GM12864 (cell line): ENCODE measurements around the gene WLS.

ENCODE experiments used
- DNase-seq: peaks from one replicate; pipeline ENCODE4 v3.0.0-alpha.2; 2011; ENCODE audit warnings: low read depth
- H3K4me3 ChIP-seq: 2 replicates; pipeline ENCODE4 v1.5.1; 2011; ENCODE audit warnings: mild to moderate bottlenecking, low read depth, low read length, control low read depth
- TF ChIP-seq, protein P1 (sequence below): IDR thresholded peaks from 2 replicates; pipeline ENCODE4 v1.5.1; 2011; ENCODE audit warnings: low read depth, mild to moderate bottlenecking, moderate library complexity, low read length, control low read depth, inconsistent platforms; ENCODE audit errors: missing control alignments

The WLS gene

DNA sequence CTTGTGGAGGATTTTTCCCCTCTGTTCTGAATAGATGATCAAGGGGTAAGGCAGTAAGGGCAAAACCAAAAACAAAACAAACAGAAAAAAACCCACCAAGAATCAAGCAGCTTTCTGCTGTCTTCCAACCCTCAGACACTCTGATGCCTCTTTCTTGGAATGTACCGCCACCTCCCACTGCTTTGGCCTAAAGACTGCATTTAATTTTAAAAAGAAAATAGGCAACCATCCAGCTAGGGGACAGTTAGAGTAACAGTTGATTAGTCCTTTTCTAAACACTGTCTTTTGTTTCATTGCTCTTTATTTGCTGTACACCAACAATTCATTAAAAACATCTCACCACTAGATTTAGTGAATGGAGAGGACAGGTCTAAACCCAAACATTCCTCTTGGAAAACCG is 21.5 kb downstream of the WLS start:
- no peak overlapping the region for H3K4me3 ChIP-seq
- TF ChIP-seq, protein P1, sequence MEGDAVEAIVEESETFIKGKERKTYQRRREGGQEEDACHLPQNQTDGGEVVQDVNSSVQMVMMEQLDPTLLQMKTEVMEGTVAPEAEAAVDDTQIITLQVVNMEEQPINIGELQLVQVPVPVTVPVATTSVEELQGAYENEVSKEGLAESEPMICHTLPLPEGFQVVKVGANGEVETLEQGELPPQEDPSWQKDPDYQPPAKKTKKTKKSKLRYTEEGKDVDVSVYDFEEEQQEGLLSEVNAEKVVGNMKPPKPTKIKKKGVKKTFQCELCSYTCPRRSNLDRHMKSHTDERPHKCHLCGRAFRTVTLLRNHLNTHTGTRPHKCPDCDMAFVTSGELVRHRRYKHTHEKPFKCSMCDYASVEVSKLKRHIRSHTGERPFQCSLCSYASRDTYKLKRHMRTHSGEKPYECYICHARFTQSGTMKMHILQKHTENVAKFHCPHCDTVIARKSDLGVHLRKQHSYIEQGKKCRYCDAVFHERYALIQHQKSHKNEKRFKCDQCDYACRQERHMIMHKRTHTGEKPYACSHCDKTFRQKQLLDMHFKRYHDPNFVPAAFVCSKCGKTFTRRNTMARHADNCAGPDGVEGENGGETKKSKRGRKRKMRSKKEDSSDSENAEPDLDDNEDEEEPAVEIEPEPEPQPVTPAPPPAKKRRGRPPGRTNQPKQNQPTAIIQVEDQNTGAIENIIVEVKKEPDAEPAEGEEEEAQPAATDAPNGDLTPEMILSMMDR, result no peak
- DNase-seq, result no peak

DNA sequence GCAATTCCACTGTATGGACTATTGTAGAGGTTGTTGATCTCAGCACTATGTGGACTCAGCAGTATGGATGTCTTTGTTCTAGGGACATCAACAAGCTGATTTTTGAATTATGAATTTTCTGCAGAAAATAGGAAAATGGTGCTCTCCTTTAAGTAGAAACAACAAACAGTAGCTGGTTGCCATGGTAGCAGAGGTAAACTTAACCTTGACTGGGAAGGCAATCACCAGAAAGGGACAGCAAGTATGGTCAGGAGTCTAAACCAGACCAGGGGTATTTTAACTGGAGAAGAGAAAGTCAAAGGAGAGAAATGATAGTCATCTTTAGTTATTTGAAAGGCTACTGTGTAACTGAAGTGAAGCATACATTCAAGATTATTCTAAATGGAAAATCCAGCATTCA is 22.3 kb downstream of the WLS start:
- H3K4me3 ChIP-seq, result no peak overlapping the region
- TF ChIP-seq, protein P1, result no peak
- DNase-seq, result no peak

DNA sequence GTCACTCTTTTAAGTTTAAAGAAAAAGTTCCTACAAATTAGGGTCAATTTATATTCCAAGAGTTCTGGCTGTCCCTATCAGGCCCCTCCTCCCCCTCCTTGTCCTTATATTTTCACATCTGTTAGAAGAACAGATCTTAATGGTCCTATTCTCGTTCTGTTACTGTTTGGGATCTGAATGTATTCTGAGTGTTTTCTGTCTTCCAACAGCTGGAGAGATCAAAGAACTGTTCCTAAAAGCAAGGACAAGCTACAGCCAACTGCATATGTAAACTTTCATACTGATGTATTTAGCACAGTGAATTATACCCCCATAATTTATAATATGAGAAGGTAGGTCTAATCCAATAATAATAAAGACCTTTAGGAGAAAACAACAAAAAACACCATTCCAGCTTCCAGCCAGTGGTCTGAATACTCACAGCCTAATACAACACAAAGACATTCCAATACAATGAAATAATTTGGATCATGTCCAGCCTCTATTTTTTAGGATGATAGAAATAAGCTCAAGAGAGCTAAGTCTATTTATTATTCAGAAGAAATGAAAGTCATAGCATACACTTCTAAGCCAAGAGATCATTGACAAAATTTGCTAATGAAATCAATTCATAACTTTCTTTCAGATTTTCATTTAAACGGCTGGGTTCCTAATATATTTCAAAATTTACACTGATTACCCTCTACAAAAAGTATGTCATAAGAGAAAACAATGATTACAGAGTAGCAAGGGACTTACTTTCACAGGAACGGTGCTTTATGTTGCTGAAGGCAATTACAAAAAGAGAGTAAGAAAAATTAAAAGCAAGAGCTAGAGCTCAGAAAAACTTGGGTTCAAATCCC is 25.3 kb downstream of the WLS start:
- TF ChIP-seq, protein P1, result no peak
- DNase-seq, result no peak
- no peak overlapping the region for H3K4me3 ChIP-seq

DNA sequence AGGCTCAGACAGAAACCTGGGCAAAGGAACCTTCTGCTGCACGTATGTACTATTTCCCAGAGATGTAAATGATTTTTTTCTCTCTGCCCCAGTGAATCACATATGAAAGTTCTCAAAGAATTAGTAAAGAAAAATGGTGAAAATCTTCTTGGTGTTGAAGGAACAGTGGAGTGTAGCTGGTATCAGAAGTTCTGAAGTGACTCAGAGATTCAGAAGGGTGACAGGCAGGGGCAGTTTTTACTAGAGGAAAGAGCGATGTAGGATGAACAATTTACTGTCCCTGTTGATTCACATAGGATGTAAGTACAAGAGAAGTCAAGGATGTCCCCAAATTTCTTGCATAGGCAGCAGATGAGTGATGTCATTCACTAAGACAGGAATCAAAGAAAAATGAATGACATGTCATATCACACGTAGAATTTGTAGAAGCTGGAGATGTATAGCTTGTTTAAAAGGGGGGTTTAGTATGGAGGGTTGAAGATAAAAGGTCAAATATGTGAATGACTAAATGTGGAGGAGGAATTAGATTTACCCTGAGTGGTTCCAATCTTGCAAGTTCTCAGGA is 26.4 kb downstream of the WLS start:
- TF ChIP-seq, protein P1, result no peak
- no peak overlapping the region for H3K4me3 ChIP-seq
- DNase-seq, result no peak

DNA sequence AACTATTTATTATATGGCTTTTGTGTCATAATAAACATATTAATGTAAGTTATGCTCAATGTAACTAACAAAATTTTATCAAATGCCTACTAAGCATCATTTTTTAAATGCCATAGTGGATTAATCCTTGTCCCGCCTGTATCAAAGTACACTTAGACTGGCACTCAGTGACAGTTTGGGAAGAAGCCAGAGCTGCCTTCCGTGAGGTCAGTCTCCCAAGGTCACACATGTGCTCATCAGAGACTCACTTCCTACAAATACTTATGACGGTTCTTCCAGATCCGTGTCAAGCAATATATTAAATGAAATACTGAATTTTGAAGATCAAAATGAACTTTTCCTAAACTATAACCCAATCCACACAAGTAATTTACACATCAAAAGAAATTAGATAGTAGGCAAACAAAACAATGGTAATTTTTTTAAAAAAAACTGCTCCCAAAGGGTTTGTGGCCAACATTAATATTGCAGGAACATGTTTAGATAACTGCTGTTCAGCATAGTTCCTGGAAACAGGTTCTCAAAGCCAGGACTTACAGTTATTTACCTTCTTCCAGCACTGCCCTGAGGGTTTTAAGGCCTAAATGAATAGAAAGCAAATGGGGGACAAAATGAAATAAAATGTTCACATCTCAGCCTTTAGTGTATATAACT is 27.2 kb downstream of the WLS start:
- no peak overlapping the region for H3K4me3 ChIP-seq
- DNase-seq, result no peak
- TF ChIP-seq, protein P1, result no peak

DNA sequence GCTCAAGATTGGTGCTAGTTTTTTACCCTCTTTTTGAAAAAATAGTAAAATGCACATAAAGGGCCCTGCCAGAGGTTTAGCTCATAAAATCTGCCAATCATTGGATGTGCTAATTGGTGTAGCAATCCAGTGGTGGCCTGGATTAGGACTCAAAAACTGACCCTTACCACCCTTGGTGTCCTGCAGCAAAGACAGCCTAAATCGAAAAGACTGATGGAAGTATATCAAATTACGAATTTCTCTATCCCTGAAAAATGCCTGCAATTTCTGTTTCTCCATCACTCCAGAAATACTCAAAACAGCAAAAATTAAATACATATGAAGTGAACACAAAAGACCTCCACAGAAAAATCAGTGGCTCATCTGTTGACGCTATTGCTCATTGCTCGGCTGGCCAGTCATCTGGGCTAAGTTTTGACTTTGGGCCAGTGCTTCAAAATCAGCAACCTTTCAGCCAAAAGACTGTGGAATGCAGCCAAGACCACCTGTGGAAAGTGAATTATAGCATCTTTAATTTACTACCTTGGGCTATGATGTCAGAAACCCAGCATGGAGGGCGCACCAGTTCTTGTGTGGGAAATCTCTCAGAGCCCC is 30.0 kb downstream of the WLS start:
- DNase-seq, result no peak
- H3K4me3 ChIP-seq, result no peak overlapping the region
- TF ChIP-seq, protein P1, result no peak
